HG03108 (cell line): ENCODE data around the gene GAB3.
"Not testable (repeated sequence)": the region's sequence is repeated elsewhere in the genome, so short reads cannot be mapped to it uniquely, and the experiment has no call there.

ENCODE experiments used
- ATAC-seq: cut with Tn5 transposase; IDR thresholded peaks from one replicate; pipeline ENCODE4 v1.9.1; 2021; ENCODE audit warnings: moderate library complexity; ENCODE audit not compliant: unreplicated experiment

Gene GAB3

GRCh38 chrX:154721155-154721554, 29.7 kb downstream of the GAB3 start:
- ATAC-seq = no peak

GRCh38 chrX:154720067-154720466, 30.8 kb downstream of the GAB3 start:
- ATAC-seq = no peak

- no peak for ATAC-seq
Observed at GRCh38 chrX:154719132-154719675, 31.7 kb downstream of the GAB3 start.

GRCh38 chrX:154718616-154719015, 32.3 kb downstream of the GAB3 start:
- no peak for ATAC-seq

- ATAC-seq = no peak
Observed at GRCh38 chrX:154717824-154718223, 33.1 kb downstream of the GAB3 start.

GRCh38 chrX:154715825-154716224, 35.1 kb downstream of the GAB3 start:
- ATAC-seq = no peak

GRCh38 chrX:154714925-154715324, 36.0 kb downstream of the GAB3 start:
- ATAC-seq = no peak

GRCh38 chrX:154712781-154713740, 37.8 kb downstream of the GAB3 start:
- peak; percentile 92 for ATAC-seq

- ATAC-seq = no peak
Observed at GRCh38 chrX:154711264-154711663, 39.6 kb downstream of the GAB3 start.

- ATAC-seq = no peak
Observed at GRCh38 chrX:154710309-154710708, 40.6 kb downstream of the GAB3 start.

- no peak for ATAC-seq
Observed at GRCh38 chrX:154698630-154699248, 52.1 kb downstream of the GAB3 start.

- no peak for ATAC-seq
Observed at GRCh38 chrX:154696676-154697045, 54.2 kb downstream of the GAB3 start.

- no peak for ATAC-seq
Observed at GRCh38 chrX:154695911-154696675, 54.8 kb downstream of the GAB3 start.

GRCh38 chrX:154693394-154693793, 57.5 kb downstream of the GAB3 start:
- ATAC-seq = no peak

GRCh38 chrX:154690438-154690837, 60.4 kb downstream of the GAB3 start:
- not testable (repeated sequence) for ATAC-seq

GRCh38 chrX:154672084-154672483, 78.8 kb downstream of the GAB3 start:
- not testable (repeated sequence) for ATAC-seq

- ATAC-seq = not testable (repeated sequence)
Observed at GRCh38 chrX:154670848-154671247, 80.0 kb downstream of the GAB3 start.

GRCh38 chrX:154661899-154662298, 89.0 kb downstream of the GAB3 start:
- ATAC-seq = no peak

GRCh38 chrX:154661170-154661569, 89.7 kb downstream of the GAB3 start:
- ATAC-seq = no peak

- no peak for ATAC-seq
Observed at GRCh38 chrX:154660541-154660940, 90.3 kb downstream of the GAB3 start.

- no peak for ATAC-seq
Observed at GRCh38 chrX:154658957-154659356, 91.9 kb downstream of the GAB3 start.
